Measurements from ENCODE around the gene IPO13. TPM values are rescaled to one million over a fixed set of nuclear protein-coding genes. Genes with fewer than 3 reads are reported as not detected.

Gene IPO13
- total RNA-seq, 2 donors from 2014 or later, result 16.0 to 16.6 TPM

DNA sequence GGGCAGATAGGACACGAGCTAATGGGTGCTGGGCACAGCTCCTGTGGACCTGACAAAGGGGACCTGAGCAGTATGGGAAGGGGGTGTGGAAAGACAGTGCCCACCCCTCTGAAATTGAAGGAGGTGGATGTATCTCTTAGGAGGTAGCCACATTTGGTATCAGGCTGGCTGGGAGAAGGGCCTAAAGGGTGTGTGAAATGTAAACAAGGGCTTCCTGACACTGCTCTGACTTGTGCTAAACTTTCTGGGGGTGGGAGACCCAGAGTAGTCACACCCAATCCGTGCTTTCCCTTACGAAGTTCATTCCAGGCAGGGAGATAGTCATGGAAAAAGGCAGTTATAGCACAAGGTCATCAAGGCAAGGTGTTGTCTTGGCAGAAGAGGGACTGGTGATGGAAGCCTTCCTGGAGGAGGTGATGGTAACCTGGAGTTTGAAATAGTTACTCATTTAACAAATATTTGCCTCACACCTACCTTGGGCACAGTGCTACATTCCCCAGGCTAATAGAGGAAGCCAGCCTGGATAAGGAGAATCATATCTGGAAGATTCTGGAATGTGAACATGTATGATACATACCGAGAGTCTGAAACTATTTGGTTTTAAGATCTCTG is 39.3 kb downstream of the IPO13 start:
- ATAC-seq, result no peak
- Mint-ChIP-seq H3K36me3 (no peaks in the 10 kb centered on the region), H3K27ac (peak overlapping the region in 1 of 2 donors; percentile 52), H3K9me3 (no peaks in the 10 kb centered on the region)
- DNase-seq (ENCODE audit: low spot score in 2 of 2), result no peak

DNA sequence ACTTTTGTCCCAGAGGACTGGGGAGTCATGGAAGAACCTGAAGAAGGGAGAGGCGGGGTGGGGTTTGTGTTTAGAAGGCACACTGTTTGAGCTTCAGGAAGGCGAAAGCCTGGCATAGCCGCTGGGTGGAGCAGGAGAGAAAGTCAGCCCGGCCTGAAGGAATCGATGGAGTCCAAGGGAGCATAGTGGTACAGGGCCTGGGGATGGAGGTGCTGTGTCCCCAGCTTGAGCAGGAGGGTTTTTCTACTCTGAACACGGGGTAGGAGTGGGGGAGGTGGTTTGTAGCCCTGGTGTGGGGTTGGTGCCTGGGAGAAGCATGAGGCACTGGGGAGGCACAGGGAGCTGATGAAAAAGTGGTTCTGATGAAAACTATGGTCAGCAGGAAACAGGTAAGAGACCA is 40.0 kb downstream of the IPO13 start:
- Mint-ChIP-seq H3K36me3 (no peaks in the 10 kb centered on the region), H3K27ac (peak overlapping the region in 1 of 2 donors; percentile 52), H3K9me3 (no peaks in the 10 kb centered on the region)
- ATAC-seq (no peak), DNase-seq (ENCODE audit: low spot score in 2 of 2) (no peak)

DNA sequence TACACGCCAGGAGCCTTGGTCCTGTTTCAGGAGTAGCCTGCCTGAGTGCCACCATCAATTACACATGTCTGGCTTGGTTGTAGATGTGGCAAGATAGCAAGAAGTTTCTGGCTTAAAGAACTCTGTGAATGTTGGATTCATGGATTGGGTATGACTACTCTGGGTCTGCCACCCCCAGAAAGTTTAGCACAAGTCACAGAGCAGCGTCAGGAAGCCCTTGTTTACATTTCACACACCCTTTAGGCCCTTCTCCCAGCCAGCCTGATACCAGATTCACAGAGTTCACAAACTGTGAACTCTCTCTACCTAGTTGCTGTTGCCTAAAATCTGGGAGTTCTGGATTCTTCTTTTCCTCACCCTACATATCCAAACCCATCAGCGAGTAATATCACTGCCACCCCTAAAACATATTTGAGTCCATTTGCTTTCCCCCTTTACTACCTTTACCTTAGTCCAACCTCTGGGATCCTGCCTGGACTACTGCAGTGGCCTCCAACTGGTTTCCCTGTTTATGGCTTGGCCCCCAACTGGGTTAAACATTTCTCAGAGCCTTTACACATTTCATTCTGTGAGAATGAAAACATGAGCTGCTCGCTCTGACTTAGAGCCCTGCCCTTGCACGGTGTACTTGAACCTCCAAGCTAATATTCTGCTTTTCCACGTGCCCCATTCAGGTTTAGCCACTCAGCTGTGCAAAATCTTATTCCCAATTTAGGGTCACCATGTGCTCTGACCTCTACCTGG is 40.6 kb downstream of the IPO13 start:
- DNase-seq (ENCODE audit: low spot score in 2 of 2) (no peak), ATAC-seq (no peak)
- H3K9me3 Mint-ChIP-seq, result no peaks in the 10 kb centered on the region
- no peaks in the 10 kb centered on the region for H3K36me3 Mint-ChIP-seq
- H3K27ac Mint-ChIP-seq, result peak overlapping the region; percentile 26

DNA sequence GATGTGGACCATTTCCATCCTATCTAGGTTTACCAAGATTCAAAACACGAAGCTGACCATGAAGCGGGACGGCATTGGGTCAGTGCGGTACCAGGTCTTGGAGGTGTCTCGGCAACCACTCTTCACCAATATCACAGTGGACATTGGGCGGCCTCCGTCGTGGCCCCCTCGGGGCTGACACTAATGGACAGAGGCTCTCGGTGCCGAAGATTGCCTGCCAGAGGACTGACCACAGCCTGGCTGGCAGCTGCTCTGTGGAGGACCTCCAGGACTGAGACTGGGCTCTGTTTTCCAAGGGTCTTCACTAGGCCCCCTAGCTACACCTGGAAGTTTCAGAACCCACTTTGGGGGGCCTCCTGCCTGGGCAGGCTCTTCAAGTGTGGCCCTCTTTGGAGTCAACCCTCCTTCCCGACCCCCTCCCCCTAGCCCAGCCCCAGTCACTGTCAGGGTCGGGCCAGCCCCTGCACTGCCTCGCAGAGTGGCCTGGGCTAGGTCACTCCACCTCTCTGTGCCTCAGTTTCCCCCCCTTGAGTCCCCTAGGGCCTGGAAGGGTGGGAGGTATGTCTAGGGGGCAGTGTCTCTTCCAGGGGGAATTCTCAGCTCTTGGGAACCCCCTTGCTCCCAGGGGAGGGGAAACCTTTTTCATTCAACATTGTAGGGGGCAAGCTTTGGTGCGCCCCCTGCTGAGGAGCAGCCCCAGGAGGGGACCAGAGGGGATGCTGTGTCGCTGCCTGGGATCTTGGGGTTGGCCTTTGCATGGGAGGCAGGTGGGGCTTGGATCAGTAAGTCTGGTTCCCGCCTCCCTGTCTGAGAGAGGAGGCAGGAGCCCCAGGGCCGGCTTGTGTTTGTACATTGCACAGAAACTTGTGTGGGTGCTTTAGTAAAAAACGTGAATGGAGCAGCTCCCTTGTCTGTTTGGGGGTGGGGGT is 43.8 kb downstream of the IPO13 start:
- DNase-seq (ENCODE audit: low spot score in 2 of 2) (no peak), ATAC-seq (no peak)
- Mint-ChIP-seq H3K9me3 (no peaks in the 10 kb centered on the region), H3K27ac (peak overlapping the region in 1 of 2 donors; percentile 12), H3K36me3 (no peaks in the 10 kb centered on the region)

DNA sequence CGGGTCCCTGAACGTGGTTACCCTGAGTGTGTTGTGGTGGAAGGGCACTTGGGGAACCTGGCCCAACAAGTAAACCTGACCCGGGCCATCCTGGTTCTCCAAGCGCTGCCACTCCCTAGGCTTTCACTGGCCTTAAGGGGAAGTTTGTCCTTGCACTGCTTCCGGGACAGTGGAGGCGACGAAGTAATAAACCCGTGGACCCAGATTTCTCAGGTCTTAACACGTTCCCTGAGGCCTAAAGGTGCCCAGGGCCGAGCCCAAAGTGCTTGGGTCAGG is 44.4 kb downstream of the IPO13 start:
- H3K27ac Mint-ChIP-seq, result peak overlapping the region; percentile 12 to 81
- no peak for ATAC-seq
- no peaks in the 10 kb centered on the region for H3K36me3 Mint-ChIP-seq

DNA sequence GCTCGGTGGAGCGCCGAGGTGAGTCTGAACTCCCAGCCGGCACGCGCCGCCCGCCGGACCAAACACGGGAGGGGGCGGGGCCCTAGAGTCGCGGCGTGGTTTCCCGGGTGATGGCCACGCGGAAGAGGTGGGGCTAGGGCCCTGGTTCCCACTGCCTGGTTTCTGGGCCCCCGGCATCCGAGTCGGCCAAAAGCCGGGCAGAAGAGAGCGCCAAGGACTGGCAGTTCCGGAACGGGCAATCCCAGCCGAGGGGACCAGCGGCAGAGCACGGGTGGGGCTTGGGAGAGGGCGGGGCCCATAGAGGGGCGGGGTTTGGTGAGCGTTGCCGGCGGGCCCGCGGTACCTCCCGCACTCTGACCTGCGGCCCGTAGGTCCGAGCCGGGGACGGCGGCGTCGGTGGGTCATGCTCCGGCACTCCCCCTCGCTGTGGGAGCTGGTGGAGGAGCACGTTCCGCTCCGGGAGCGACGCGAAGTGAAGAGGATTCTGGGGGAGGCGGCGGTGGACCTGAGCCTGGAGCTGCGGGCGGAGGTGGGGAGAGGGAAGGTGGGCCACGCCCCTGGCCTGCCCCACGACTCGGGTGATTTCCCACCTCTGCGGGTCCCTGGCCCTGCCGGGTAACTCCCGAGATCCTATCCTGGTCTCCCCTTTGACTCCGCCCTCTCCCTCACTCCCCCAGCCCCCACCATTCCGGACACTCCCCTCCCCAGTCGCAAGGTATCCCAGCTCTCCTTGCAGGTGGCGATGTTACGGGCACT is 44.9 kb downstream of the IPO13 start, which contains the start of gene CCDC24:
TSS of gene CCDC24 (plus strand) at position 124 of the 756 bp plus-strand sequence. CDS start at position 404, 280 bp downstream.
- ATAC-seq, result peak; percentile 86 to 92
- peak; percentile 79 to 80 for DNase-seq (ENCODE audit: low spot score in 2 of 2)
- Mint-ChIP-seq H3K36me3 (no peaks in the 10 kb centered on the region), H3K27ac (peak within 1 kb of the TSS; percentile 12 to 81), H3K9me3 (no peaks in the 10 kb centered on the region)

More for the DNA sequence above, 44.4 kb downstream of the IPO13 start:
- no peaks in the 10 kb centered on the region for H3K9me3 Mint-ChIP-seq
- DNase-seq (ENCODE audit: low spot score in 2 of 2), result no peak

DNA sequence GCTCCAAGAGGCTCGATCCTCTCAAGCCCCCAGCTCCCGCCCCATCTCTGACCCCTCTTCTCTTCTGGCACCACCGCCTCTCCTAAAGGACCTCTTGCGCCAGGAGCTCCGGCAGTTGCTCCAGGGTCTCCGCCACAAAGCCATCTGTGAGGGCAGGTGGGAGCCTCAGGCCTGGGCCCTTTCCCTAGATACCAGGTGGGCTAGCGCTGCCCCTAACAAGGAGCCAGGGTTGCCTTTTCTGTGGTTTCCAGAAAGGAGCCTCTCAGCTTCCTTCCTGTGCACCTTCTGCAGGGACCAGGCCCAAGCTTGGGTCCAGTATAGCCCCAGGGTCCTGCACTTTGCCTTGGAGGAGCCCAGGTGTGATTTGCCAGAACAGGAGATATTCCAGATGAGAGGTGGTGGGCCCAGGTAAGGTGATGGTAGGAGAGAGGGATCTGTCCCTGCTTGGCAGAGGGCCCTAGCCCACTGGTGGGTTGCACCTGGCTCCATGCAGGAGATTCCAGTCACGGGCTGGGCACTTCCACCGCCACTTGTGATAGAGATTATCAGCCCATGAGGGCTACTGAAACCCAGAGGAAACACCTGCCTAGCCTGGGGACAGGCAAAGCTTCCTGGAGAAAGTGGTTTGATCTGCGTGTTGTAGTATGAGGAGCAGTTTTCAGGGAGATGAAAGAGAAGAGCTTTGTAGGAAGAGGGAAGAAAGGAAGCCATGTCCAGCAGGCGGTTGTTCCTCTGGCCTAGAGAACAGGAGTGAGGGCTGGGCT is 45.7 kb downstream of the IPO13 start:
- ATAC-seq (no peak), DNase-seq (ENCODE audit: low spot score in 2 of 2) (no peak)
- Mint-ChIP-seq H3K27ac (peak overlapping the region in 1 of 2 donors; percentile 12), H3K36me3 (no peaks in the 10 kb centered on the region), H3K9me3 (no peaks in the 10 kb centered on the region)

DNA sequence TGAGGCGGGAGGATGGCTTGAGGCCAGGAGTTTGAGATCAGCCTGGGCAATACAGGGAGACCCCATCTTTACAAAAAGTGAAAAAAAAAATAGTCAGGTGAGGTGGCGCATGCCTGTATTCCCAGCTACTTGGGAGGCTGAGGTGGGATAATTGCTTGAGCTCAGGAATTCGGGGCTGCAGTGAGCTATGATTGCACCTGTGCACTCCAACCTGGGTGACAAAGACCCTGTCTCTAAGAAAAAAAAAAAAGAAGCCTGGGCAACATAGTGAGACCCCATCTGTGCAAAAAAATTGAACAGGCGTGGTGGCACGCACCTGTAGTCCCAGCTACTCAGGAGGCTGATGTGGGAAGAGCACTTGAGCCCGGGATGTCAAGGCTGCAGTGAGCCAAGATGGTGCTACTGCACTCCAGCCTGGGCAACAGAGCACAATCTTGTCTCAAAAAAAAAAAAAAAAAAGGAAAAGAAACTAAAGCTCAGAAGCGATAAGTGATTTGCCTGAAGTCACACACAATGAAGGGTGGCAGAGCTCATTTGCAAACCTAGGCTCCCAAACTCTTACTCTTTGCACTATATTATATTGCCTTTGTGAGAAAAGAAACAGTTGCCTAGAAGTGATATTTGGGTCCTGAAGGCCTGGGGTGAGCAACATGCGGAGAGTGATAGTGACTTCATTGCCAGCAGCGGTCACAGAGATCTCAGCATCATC is 46.6 kb downstream of the IPO13 start:
- no peak overlapping the region for H3K27ac Mint-ChIP-seq
- no peaks in the 10 kb centered on the region for H3K36me3 Mint-ChIP-seq
- no peaks in the 10 kb centered on the region for H3K9me3 Mint-ChIP-seq
- ATAC-seq (no peak), DNase-seq (ENCODE audit: low spot score in 2 of 2) (no peak)

DNA sequence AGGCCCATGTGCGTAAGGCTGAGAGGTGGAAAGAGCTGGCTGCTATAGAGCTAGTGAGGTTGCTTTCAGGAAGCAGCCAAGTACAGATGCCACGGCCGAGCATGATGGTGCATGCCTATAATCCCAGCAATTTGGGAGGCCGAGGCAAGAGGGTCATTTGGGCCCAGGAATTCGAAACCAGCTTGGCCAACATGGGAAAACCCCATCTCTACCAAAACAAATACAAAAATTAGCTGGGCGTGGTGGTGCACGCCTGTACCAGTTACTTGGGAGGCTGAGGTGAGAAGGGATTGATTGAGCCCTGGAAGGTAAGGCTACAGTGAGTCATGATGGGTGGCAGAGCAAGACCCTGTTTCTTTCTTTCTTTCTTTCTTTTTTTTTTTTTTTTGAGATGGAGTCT is 47.3 kb downstream of the IPO13 start:
- Mint-ChIP-seq H3K9me3 (no peaks in the 10 kb centered on the region), H3K36me3 (no peaks in the 10 kb centered on the region), H3K27ac (no peak overlapping the region)
- DNase-seq (ENCODE audit: low spot score in 2 of 2), result no peak
- ATAC-seq, result no peak

DNA sequence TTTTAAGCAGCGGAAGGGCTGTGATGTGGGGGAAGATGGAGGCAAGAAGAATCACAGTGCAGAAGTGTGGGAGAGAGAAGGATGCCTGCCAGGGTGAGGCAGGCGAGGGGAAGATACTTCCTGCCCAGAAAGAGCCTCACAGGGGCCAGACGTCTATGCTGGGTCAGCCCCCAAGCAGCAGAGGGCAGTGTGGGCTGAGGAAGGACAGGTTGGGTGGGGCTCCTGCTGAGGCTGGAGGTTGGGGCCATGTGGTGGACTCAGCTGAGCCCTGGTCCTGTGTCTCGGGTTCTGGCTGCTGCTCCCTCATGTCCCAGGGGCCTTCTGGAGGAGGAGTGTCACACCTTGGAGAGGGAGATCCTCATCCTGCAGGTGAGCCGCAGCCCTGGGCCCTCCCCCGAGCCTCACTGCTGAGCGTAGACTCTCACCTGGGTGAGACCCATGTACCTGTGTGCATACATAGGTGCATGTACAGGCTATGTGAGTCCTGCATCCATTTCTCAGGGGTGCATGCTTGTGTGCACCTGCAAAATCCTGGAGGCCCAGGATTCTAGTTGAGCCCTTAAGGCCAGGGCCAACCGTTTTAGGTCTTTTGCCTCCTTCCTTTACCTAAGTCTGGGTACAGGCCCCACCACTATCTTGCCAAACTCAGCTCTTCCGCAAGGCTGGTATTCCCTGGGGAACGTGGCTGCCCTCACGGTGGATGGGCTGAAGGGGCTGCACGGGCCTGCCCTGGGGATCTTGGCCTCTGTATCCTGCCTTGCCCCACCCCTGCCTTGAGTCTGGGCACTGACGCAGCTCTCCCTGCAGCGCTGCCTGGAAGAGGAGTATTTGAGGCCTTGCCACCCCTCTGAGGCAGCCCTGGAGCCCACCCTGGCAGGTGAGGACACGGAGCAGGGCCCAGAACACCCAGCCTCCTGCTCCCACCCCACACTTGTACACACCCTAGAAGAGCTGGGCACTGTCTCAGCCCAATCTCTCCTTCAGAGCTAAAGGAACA is 48.3 kb downstream of the IPO13 start:
- DNase-seq (ENCODE audit: low spot score in 2 of 2) (no peak), ATAC-seq (no peak)
- Mint-ChIP-seq H3K27ac (no peak overlapping the region), H3K9me3 (no peaks in the 10 kb centered on the region), H3K36me3 (no peaks in the 10 kb centered on the region)

DNA sequence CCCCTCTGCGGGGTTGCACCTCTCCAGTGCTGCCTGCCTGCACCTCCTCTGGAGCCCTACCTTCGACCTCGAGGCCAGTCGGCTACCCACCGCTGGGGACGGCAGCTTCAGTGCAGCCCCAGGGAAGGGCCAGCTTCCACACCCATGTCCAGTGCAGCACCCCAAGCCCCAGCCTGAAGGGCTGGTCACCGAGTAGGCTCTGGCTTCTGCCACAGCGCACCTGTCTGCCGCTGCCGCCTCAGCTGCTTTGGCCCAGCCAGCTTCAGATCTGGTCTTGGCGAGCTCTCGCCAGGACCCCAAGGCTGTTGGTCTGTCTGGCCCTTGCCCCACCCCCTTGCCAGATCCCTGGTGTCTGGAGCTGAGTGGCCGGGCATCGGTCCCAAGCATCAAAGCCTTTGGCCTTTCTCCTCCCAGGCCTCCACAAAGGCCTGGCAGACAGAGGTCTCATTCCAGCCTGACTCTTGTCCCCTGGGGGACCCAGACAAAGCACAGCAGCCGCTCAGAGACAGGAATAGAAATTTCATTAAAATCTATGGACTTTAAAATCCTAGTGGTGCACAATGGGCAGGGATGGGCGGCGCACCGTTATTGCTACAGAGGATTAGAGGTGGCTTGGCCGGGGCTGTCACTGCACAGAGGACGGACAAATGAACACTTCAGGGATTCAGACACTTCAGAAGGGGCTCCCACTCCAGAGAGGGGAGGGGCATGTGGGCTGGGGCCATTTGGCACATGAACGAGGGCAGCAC is 49.4 kb downstream of the IPO13 start:
- no peaks in the 10 kb centered on the region for H3K9me3 Mint-ChIP-seq
- no peaks in the 10 kb centered on the region for H3K36me3 Mint-ChIP-seq
- no peak overlapping the region for H3K27ac Mint-ChIP-seq
- ATAC-seq, result no peak
- no peak for DNase-seq (ENCODE audit: low spot score in 2 of 2)

DNA sequence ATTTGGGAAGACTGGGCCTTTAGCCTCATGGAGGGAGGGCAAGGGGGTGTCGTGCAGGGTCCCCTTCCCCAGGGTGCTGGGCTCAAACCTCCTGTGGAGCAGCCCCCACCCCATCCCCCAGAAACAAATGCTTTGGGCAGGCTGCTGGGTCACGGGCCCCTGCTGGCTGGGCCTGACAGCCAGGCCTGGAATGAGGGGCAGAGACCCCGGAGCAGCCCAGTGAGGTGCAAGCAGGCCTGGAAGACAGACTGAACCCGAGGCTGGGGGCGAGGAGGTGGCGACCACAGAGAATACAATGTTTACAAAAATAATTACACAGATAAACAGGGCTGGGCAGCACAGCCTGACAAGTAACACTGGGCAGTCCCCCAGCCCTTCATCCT is 50.0 kb downstream of the IPO13 start:
- DNase-seq (ENCODE audit: low spot score in 2 of 2) (no peak), ATAC-seq (no peak)
- H3K27ac Mint-ChIP-seq, result no peak overlapping the region
- H3K9me3 Mint-ChIP-seq, result no peaks in the 10 kb centered on the region
- H3K36me3 Mint-ChIP-seq, result no peaks in the 10 kb centered on the region

DNA sequence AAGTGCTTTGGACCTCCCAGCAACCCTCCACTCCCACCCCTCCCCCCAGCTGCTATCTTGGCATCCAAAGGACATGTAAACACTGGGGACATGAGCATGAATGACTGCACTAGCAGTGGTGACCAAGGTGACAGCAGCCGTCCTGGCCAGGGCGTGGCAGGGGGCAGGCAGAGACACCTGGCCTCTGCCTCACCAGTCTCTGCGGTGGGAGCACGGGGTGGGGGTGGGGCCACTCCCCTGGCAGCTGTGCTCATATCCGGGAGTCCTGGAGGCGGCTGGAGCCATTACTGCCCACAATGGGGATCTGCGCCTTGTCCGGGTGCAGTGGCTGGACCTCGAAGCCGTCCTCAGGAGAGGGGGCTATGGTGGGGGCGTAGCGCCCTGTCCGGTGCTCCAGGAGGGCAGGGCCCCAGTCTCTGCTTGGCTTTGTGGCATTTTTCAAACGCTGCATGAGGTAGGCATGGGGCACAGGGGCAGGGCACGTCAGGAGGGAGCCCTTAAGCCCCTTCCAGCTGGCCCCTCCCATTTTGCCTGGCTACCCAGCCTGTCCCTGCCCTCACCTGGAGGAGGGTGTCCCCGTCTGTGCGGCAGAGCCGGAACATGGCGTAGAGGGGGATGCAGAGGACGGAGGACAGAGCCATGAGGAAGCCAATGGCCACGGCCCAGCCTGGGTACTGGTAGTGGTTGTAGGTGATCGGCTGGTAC is 50.7 kb downstream of the IPO13 start:
- ATAC-seq, result no peak
- DNase-seq (ENCODE audit: low spot score in 2 of 2), result no peak
- Mint-ChIP-seq H3K27ac (no peak overlapping the region), H3K9me3 (no peaks in the 10 kb centered on the region), H3K36me3 (no peaks in the 10 kb centered on the region)

Measured in activated naive CD4-positive, alpha-beta T cell treated with anti-CD3 and anti-CD28 coated beads, Interleukin-2, amount 50 U/mL, for 72 hours (primary cell).